Measurements from ENCODE around the gene KRTAP13-1.

GRCh38 chr21:30439975-30440374 lies 44.1 kb downstream of the KRTAP13-1 start, which contains the start of gene KRTAP15-1:
- TF ChIP-seq CTCF (IDR thresholded peaks at IDR 0.05; ENCODE audit: low read length) (no peak), EZH2 (IDR thresholded peaks at IDR 0.05; ENCODE audit: borderline replicate concordance, low read length) (no peak)

Measured in OCI-LY1 (cell line).